ENCODE data around the gene SPG11.

The SPG11 gene

GRCh38 chr15:44666210-44667038 is 3.0 kb upstream of the SPG11 start:
- Histone ChIP-seq H3K9me3 (no peaks in the 10 kb centered on the region), H3K4me1 (peaks cover 5% of the 10 kb centered on the region), H3K27me3 (no peaks in the 10 kb centered on the region), H3K4me3 (ENCODE audit: low read depth, low read length) (no peak overlapping the region), H3K36me3 (no peaks in the 10 kb centered on the region)
- no peak for DNase-seq
- no peak for TF ChIP-seq CTCF (IDR thresholded peaks at IDR 0.05; ENCODE audit: low read depth, low read length)

GRCh38 chr15:44662478-44663409 is 718 bp downstream of the SPG11 start:
- DNase-seq, result peak; percentile 74
- Histone ChIP-seq H3K27me3 (no peaks in the 10 kb centered on the region), H3K4me1 (peaks cover 5% of the 10 kb centered on the region), H3K36me3 (peaks cover 2% of the 10 kb centered on the region; the same call in 1 of the 2 replicates), H3K4me3 (ENCODE audit: low read depth, low read length) (peak overlapping the region; percentile 87), H3K9me3 (no peaks in the 10 kb centered on the region)
- TF ChIP-seq CTCF (IDR thresholded peaks at IDR 0.05; ENCODE audit: low read depth, low read length), result no peak

GRCh38 chr15:44661576-44661975 is 1.9 kb downstream of the SPG11 start:
- H3K9me3 ChIP-seq, result no peaks in the 10 kb centered on the region
- DNase-seq, result no peak
- H3K4me1 ChIP-seq, result peaks cover 5% of the 10 kb centered on the region
- no peak overlapping the region for H3K4me3 ChIP-seq (ENCODE audit: low read depth, low read length)
- peaks cover 9% of the 10 kb centered on the region for H3K36me3 ChIP-seq
- no peak for TF ChIP-seq CTCF (IDR thresholded peaks at IDR 0.05; ENCODE audit: low read depth, low read length)
- H3K27me3 ChIP-seq, result no peaks in the 10 kb centered on the region

GRCh38 chr15:44659056-44659455 is 4.4 kb downstream of the SPG11 start:
- TF ChIP-seq CTCF (IDR thresholded peaks at IDR 0.05; ENCODE audit: low read depth, low read length), result no peak
- DNase-seq, result no peak
- H3K36me3 ChIP-seq, result peaks cover 14% of the 10 kb centered on the region
- no peak overlapping the region for H3K4me3 ChIP-seq (ENCODE audit: low read depth, low read length)
- peaks cover 3% of the 10 kb centered on the region for H3K4me1 ChIP-seq
- no peaks in the 10 kb centered on the region for H3K9me3 ChIP-seq
- H3K27me3 ChIP-seq, result no peaks in the 10 kb centered on the region

- H3K36me3 ChIP-seq, result peaks cover 18% of the 10 kb centered on the region
- no peak overlapping the region for H3K4me3 ChIP-seq (ENCODE audit: low read depth, low read length)
- no peaks in the 10 kb centered on the region for H3K9me3 ChIP-seq
- DNase-seq, result no peak
- H3K27me3 ChIP-seq, result no peaks in the 10 kb centered on the region
- no peaks in the 10 kb centered on the region for H3K4me1 ChIP-seq
- TF ChIP-seq CTCF (IDR thresholded peaks at IDR 0.05; ENCODE audit: low read depth, low read length), result no peak
Observed at GRCh38 chr15:44657378-44657777, 6.1 kb downstream of the SPG11 start.
